GM21786 (cell line): ENCODE data around the gene IFITM10.

ENCODE experiments used
- ATAC-seq: cut with Tn5 transposase; IDR thresholded peaks from one replicate; pipeline ENCODE4 v1.9.1; 2021; ENCODE audit not compliant: unreplicated experiment

Gene IFITM10

GRCh38 chr11:1763796-1764661 lies 13.6 kb upstream of the IFITM10 start, which contains the start of gene CTSD:
CTSD (minus strand) TSS chr11:1763927; CDS start chr11:1763859, 68 bp downstream.
- ATAC-seq, result peak; percentile 75

GRCh38 chr11:1763336-1763795 lies 13.0 kb upstream of the IFITM10 start:
- no peak for ATAC-seq

- no peak for ATAC-seq
Observed at GRCh38 chr11:1762537-1763302, 12.3 kb upstream of the IFITM10 start.

- ATAC-seq, result no peak
Observed at GRCh38 chr11:1761857-1762536, 11.6 kb upstream of the IFITM10 start.

- no peak for ATAC-seq
Observed at GRCh38 chr11:1761110-1761856, 10.9 kb upstream of the IFITM10 start.

GRCh38 chr11:1760351-1761109 lies 10.1 kb upstream of the IFITM10 start:
- ATAC-seq, result no peak

- no peak for ATAC-seq
Observed at GRCh38 chr11:1759851-1760220, 9.4 kb upstream of the IFITM10 start.

GRCh38 chr11:1759151-1759850 lies 8.9 kb upstream of the IFITM10 start:
- no peak for ATAC-seq

- no peak for ATAC-seq
Observed at GRCh38 chr11:1758611-1759150, 8.3 kb upstream of the IFITM10 start.

GRCh38 chr11:1757861-1758610 lies 7.6 kb upstream of the IFITM10 start:
- no peak for ATAC-seq

GRCh38 chr11:1756791-1757771 lies 6.7 kb upstream of the IFITM10 start:
- no peak for ATAC-seq

GRCh38 chr11:1755692-1756561 lies 5.5 kb upstream of the IFITM10 start:
- no peak for ATAC-seq

GRCh38 chr11:1755344-1755691 lies 4.9 kb upstream of the IFITM10 start:
- no peak for ATAC-seq

GRCh38 chr11:1754376-1755150 lies 4.2 kb upstream of the IFITM10 start:
- ATAC-seq, result no peak

- ATAC-seq, result no peak
Observed at GRCh38 chr11:1753929-1754305, 3.5 kb upstream of the IFITM10 start.
